K562 (cell line): Measurements from ENCODE around the gene SOSTDC1. TPM values are rescaled to one million over a fixed set of nuclear protein-coding genes. Genes with fewer than 3 reads are reported as not detected.

Source experiments
- ARID1B ChIP-seq: fragments of 450-650 bp; IDR thresholded peaks from 2 replicates; pipeline ENCODE4 v1.6.1; 2016; ENCODE audit warnings: antibody characterized with exemption, mild to moderate bottlenecking, inconsistent platforms
- ESRRB ChIP-seq: fragments of 250-450 bp; sonication (Bioruptor Pico); IDR thresholded peaks from 2 replicates; pipeline ENCODE4 v1.5.0; 2020; ENCODE audit warnings: mild to moderate bottlenecking, moderate library complexity, borderline replicate concordance
- GABPA ChIP-seq: fragments of 200-800 bp; sonication (Bioruptor generic); conservative IDR thresholded peaks from 2 replicates; pipeline ENCODE4 v1.6.1; 2016; ENCODE audit warnings: low read depth, missing genetic modification characterization, missing compliant biosample characterization
- GABPB1 ChIP-seq: sonication (generic); formaldehyde crosslinking; IDR thresholded peaks from 2 replicates; pipeline ENCODE4 v1.8.0; 2022; ENCODE audit warnings: mild to moderate bottlenecking, missing genetic modification reagents
- GATA2 ChIP-seq: sonication (generic); formaldehyde crosslinking; IDR thresholded peaks from 2 replicates; pipeline ENCODE4 v1.4.0; 2020; ENCODE audit warnings: mild to moderate bottlenecking, missing genetic modification reagents
- HDAC2 ChIP-seq: fragments of 450-650 bp; IDR thresholded peaks from 2 replicates; pipeline ENCODE4 v1.6.1; 2016; ENCODE audit warnings: mild to moderate bottlenecking
- HMGN3 ChIP-seq: IDR thresholded peaks from 2 replicates; pipeline ENCODE4 v1.6.1; 2011; ENCODE audit warnings: borderline replicate concordance, low read depth, mild to moderate bottlenecking, mixed read lengths, low read length; ENCODE audit not compliant: insufficient read length; ENCODE audit errors: extremely low read depth
- IFI16 ChIP-seq: fragments of 250-450 bp; sonication (Bioruptor Pico); IDR thresholded peaks from 2 replicates; pipeline ENCODE4 v2.1.2; 2022; ENCODE audit warnings: mild to moderate bottlenecking, inconsistent platforms
- NCOA4 ChIP-seq: fragments of 450-650 bp; IDR thresholded peaks from 2 replicates; pipeline ENCODE4 v1.6.1; 2018; ENCODE audit warnings: mild to moderate bottlenecking; ENCODE audit not compliant: partially characterized antibody
- NCOR1 ChIP-seq: fragments of 450-650 bp; IDR thresholded peaks from 2 replicates; pipeline ENCODE4 v1.6.1; 2016; ENCODE audit warnings: mild to moderate bottlenecking, moderate library complexity
- PHF20 ChIP-seq: fragments of 450-650 bp; IDR thresholded peaks from 2 replicates; pipeline ENCODE4 v1.6.1; 2018; ENCODE audit not compliant: partially characterized antibody
- PTRF ChIP-seq: fragments of 450-650 bp; IDR thresholded peaks from 2 replicates; pipeline ENCODE4 v1.6.1; 2016; ENCODE audit warnings: mild to moderate bottlenecking, missing genetic modification characterization, missing compliant biosample characterization
- RBBP5 ChIP-seq: fragments of 200-600 bp; sonication (generic); IDR thresholded peaks from 2 replicates; pipeline ENCODE4 v1.6.1; 2012; ENCODE audit warnings: borderline replicate concordance, mild to moderate bottlenecking, low read length, control low read depth, inconsistent platforms; ENCODE audit not compliant: insufficient read depth, poor library complexity, severe bottlenecking
- SMC3 ChIP-seq: conservative IDR thresholded peaks from 2 replicates; pipeline ENCODE4 v1.6.1; 2011; ENCODE audit warnings: low read depth, low read length, improper control_type of control experiment; ENCODE audit not compliant: insufficient read depth
- SREBF1 ChIP-seq: fragments of 150-350 bp; IDR thresholded peaks from 2 replicates; pipeline ENCODE4 v1.6.1; 2014; ENCODE audit warnings: antibody characterized with exemption, low read depth, low read length, borderline replicate concordance
- STAG1 ChIP-seq: sonication (generic); formaldehyde crosslinking; IDR thresholded peaks from 2 replicates; pipeline ENCODE4 v1.5.0; 2020; ENCODE audit warnings: missing genetic modification reagents, borderline replicate concordance
- THRAP3 ChIP-seq: fragments of 450-650 bp; IDR thresholded peaks from 2 replicates; pipeline ENCODE4 v1.6.1; 2016; ENCODE audit warnings: mild to moderate bottlenecking, inconsistent platforms, borderline replicate concordance
- YY1 ChIP-seq, 3 experiments: IDR thresholded peaks; 2 replicates each; pipeline ENCODE4 v1.6.1; 2011; ENCODE audit warnings: low read length in 2 of 3, mild to moderate bottlenecking in 2 of 3, moderate library complexity in 2 of 3, borderline replicate concordance in 1 of 3, control low read depth in 1 of 3, low read depth in 1 of 3; ENCODE audit not compliant: insufficient read depth in 3 of 3, insufficient replicate concordance in 2 of 3, control insufficient read depth in 1 of 3, insufficient read length in 1 of 3; ENCODE audit errors: extremely low read depth in 1 of 3
- ZNF253 ChIP-seq: fragments of 250-450 bp; sonication (Bioruptor Pico); conservative IDR thresholded peaks from 2 replicates; pipeline ENCODE4 v1.6.1; 2021; ENCODE audit warnings: mild to moderate bottlenecking
- ZNF282 ChIP-seq: sonication (generic); formaldehyde crosslinking; IDR thresholded peaks from 2 replicates; pipeline ENCODE4 v1.8.1; 2023; ENCODE audit warnings: missing genetic modification reagents
- ZNF41 ChIP-seq: fragments of 250-450 bp; sonication (Bioruptor Pico); conservative IDR thresholded peaks from 2 replicates; pipeline ENCODE4 v1.4.0; 2020; ENCODE audit warnings: mild to moderate bottlenecking
- ZNF717 ChIP-seq: fragments of 250-450 bp; sonication (Bioruptor Pico); IDR thresholded peaks from 2 replicates; pipeline ENCODE4 v1.5.0; 2021
- polyA plus RNA-seq, 8 experiments: library from polyadenylated mRNA; depleted of rRNA in 4 of 8; stranded (reverse) in 5 of 8; unstranded in 3 of 8; fragments of >200 nt; fragmentation: Nextera tagmentation in 2 of 8; fragmentation: Illumina TruSeq in 1 of 8; extraction: Ambion mirVana in 2 of 8; extraction: Trizol in 1 of 8; gene quantifications; 2 replicates each; pipeline versions ENCODE4 v1.2.1 to v1.2.3, GENCODE V29; 2011 to 2014; ENCODE audit warnings: inconsistent platforms in 1 of 8, missing spikeins in 1 of 8
- total RNA-seq, 7 experiments: library from RNA; depleted of rRNA in 6 of 7; stranded (reverse); fragments of >200 nt in 6 of 7; fragmentation: Illumina TruSeq in 2 of 7; extraction: Trizol in 2 of 7; gene quantifications; 2 replicates each; pipeline versions ENCODE4 v1.2.1 to v1.2.3, GENCODE V29; 2011 to 2021; ENCODE audit warnings: low replicate concordance in 1 of 7
- TF ChIP-seq, protein P1 (sequence below): fragments of 250-450 bp; sonication (Bioruptor Pico); IDR thresholded peaks from 2 replicates; pipeline ENCODE4 v1.9.0; 2021; ENCODE audit warnings: mild to moderate bottlenecking
- TF ChIP-seq, protein P2 (sequence below), 2 experiments: fragments of 250-450 bp in 1 of 2; fragments of 450-650 bp in 1 of 2; sonication (Bioruptor Pico) in 1 of 2; IDR thresholded peaks; 2 replicates each; pipeline versions ENCODE4 v1.6.1 to v1.8.0; 2016 to 2021; ENCODE audit warnings: mild to moderate bottlenecking in 2 of 2, moderate library complexity in 2 of 2, missing compliant biosample characterization in 1 of 2, missing genetic modification characterization in 1 of 2
- TF ChIP-seq, protein P3 (sequence below): sonication (generic); formaldehyde crosslinking; IDR thresholded peaks from 2 replicates; pipeline ENCODE4 v1.9.0; 2022; ENCODE audit warnings: mild to moderate bottlenecking, missing genetic modification reagents

The SOSTDC1 gene
- total and polyA plus RNA-seq, 9 of the 15 experiments (the other 6 are each of a cell fraction or from before 2014, with no cell fraction given): 8.3 to 48.6 (median 15.9) TPM

DNA sequence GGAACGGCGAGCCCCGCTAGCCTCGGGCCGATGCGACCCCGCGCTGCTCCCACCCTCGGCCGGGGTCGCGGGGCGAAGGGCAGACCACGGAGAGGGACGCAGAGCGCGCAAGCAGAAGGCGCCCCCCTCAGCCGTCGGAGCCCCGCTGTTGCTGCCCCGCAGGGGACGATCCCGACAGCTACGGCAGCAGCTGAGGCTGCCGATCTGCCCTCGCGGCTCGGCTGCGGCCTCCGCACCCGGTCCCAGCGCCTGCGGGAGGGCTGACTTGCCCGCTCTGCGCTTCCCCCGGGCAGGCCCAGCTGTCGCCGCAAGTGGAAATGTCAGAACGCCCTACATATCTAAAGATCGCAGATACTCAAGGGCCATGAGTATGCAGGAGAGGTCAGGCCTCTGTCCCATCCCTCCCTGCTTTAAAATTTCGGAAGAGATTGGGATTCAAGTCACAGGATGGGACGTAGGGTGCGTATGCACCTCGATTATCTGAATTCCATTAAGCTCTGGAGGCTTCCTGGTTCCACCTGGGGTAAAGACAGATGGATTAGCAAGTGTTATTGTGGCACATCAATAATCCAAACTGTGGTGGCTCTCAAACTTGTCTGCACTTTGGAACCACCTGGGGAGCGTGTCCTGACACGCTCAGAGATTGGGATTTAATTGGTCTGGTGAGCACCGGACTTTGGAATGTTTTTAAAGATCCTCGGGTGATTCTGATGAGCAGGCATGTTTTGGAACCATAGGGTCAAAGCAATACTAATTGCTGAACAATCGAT, 44.0 kb downstream of the SOSTDC1 start, which contains the start of gene CRPPA (continued):
- TF ChIP-seq RBBP5: peak; percentile 91
- TF ChIP-seq PTRF: no peak
- no peak for TF ChIP-seq ESRRB
- TF ChIP-seq PHF20: peak; percentile 23
- no peak for TF ChIP-seq ZNF41 (CRISPR knock-in tag)
- no peak for TF ChIP-seq STAG1
- no peak for TF ChIP-seq SREBF1
- no peak for TF ChIP-seq SMC3
- no peak for TF ChIP-seq IFI16 (CRISPR knock-in tag)
- no peak for TF ChIP-seq NCOA4
- TF ChIP-seq ZNF253 (CRISPR knock-in tag): no peak
- peak in 1 of 3 experiments; percentile 34 for TF ChIP-seq YY1 (IDR thresholded peaks at IDR 0.05; ENCODE audit: borderline replicate concordance in 1 of 3, control insufficient read depth in 1 of 3, extremely low read depth in 1 of 3, insufficient read depth in 3 of 3, insufficient read length in 1 of 3, insufficient replicate concordance in 2 of 3, low read depth in 1 of 3, low read length in 2 of 3)
- peak; percentile 60 for TF ChIP-seq ARID1B
- TF ChIP-seq GABPB1 (CRISPR knock-in tag): no peak
- TF ChIP-seq HMGN3: no peak
- TF ChIP-seq GATA2 (CRISPR knock-in tag): peak; percentile 83
- peak; percentile 27; the same call in 1 of the 2 replicates for TF ChIP-seq NCOR1
- TF ChIP-seq ZNF282 (CRISPR knock-in tag): peak; percentile 80; the same call in 1 of the 2 replicates
- TF ChIP-seq, protein P1, sequence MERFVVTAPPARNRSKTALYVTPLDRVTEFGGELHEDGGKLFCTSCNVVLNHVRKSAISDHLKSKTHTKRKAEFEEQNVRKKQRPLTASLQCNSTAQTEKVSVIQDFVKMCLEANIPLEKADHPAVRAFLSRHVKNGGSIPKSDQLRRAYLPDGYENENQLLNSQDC (CRISPR knock-in tag): no peak
- no peak for TF ChIP-seq THRAP3
- TF ChIP-seq, protein P2, sequence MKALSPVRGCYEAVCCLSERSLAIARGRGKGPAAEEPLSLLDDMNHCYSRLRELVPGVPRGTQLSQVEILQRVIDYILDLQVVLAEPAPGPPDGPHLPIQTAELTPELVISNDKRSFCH (CRISPR knock-in tag; IDR thresholded peaks at IDR 0.05): no peak
- TF ChIP-seq, protein P2 (tag; IDR thresholded peaks at IDR 0.05): no peak; the same call in 1 of the 2 replicates
- TF ChIP-seq GABPA: no peak
- 0 out of 2 replicates have a peak, but pooled peaks have one; percentile 47 for TF ChIP-seq HDAC2
- TF ChIP-seq, protein P3, sequence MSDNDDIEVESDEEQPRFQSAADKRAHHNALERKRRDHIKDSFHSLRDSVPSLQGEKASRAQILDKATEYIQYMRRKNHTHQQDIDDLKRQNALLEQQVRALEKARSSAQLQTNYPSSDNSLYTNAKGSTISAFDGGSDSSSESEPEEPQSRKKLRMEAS (CRISPR knock-in tag): no peak
- TF ChIP-seq ZNF717 (CRISPR knock-in tag): no peak
